Activated CD4-positive, alpha-beta T cell treated with anti-CD3 and anti-CD28 coated beads for 1 hour (primary cell): ENCODE data around the gene LRRC59.

ENCODE experiments used
- DNase-seq: peaks from one replicate; pipeline ENCODE4 v3.0.0-alpha.2; 2020

Gene LRRC59

DNA sequence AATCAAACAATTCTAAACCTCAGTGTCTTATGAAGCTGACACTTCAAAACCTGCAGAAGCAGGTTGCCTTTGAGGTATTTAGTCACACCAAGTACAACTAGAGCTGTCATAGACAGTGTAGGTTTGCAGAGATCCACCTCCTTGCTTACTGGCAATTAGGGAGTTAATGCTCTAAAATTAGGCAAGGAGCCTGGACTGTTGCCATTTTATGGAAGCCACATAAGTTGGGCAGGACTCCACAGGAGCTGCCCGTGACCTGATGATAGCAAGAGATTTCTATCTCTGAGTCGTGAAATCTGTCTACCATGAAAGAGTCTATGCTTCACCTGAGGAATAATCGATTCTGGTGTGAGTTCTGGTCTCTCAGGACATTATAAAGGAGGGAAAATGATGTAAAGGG is 15.4 kb downstream of the LRRC59 start:
- DNase-seq = no peak

DNA sequence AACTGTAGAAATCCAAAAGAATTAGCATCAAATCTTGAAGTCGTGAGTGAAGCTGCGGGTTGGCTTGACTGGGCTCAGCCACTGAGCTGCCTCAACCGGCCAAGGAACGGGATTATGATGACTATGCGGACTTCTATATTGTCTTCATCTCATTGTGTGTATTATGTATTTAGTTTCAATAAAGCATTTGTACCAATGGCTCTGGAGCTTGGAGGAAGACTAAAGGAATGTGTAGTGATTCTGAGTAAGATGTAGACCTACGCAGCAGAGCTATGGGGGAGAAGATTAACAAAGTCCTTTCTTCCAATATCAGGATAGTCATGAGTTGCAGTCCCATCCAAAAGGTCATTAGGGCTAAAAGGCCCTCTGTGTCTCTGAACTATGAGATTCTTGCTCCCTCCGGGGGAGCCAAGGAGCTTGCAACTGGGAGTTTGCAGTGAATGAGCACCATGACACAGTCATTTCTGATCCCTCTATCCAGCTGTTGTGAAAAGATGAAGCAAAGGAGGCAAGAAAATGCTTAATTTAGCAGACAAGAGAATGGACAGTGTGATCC is 16.0 kb downstream of the LRRC59 start:
- DNase-seq = no peak

DNA sequence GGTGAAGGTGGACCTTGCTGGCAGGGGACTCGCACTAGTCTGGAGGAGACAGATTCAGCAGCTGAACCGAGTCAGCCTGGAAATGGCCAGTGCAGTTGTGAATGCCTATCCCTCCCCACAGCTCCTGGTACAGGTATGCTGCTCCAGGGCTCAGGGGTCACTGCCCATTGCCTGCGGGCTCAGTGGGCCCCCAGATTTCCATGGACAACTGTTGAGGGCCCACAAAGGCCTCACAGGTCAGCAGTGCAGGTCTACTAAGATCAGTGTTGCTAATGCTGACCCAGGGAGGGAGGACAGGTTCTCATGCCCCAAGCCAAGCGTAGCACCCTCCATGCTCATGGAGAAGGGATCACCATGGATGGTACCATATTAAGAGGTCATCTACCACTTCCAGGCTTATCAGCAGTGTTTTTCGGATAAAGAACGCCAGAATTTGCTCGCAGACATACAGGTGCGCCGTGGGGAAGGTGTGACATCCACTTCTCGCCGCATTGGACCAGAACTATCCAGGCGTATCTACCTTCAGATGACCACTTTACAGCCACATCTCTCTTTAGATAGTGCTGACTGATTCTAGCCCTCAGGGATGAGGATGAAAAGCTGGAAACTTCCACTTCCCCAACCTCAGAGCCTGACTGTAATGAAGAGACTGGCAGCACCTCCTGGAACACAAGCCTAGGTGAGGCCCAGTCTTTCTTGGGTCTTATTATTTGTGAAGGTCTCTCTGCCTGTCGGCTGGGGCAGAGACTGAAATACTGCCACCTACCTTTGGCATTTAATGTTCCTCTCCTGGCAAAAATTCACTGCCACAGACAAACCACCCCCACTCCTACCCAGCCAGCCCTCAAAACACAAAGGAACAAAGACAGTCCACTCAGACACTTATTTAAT is 16.7 kb downstream of the LRRC59 start:
- no peak for DNase-seq

DNA sequence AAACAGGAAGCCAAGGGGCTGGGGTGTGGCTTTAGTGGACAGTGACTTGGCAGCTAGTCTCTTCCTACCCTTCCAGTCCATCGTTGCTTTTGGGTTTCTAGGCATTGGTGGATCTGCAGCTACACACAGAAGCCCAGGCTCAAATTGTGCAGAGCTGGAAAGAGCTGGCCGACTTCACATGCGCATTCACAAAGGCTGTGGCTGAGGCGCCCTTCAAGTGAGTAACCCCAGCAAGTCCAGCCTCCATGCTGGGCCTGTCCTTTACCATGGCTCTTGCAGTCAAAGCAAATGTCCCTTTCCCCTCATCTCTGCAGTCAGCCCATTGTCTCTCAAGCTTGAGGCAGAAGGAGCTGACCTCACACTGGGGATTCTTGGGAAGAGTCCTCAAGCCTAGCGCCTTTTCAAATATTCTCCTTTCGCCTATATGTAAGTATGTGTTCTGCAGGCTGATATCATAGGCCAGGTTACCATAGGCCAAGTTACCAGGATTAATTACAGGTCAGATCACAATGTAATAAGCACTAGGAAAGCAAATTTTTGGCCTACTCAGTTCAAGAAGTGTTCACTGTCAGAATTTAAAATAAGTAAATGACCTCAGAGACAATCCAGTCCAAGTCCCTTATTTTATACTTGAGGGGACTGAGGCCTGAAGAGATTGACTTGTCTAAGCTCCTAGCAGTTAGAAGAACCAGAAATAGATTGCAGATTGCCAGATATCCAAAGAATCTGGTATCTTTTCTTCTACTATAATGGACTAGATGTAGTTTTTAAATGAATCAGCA is 17.8 kb downstream of the LRRC59 start:
- DNase-seq = no peak

DNA sequence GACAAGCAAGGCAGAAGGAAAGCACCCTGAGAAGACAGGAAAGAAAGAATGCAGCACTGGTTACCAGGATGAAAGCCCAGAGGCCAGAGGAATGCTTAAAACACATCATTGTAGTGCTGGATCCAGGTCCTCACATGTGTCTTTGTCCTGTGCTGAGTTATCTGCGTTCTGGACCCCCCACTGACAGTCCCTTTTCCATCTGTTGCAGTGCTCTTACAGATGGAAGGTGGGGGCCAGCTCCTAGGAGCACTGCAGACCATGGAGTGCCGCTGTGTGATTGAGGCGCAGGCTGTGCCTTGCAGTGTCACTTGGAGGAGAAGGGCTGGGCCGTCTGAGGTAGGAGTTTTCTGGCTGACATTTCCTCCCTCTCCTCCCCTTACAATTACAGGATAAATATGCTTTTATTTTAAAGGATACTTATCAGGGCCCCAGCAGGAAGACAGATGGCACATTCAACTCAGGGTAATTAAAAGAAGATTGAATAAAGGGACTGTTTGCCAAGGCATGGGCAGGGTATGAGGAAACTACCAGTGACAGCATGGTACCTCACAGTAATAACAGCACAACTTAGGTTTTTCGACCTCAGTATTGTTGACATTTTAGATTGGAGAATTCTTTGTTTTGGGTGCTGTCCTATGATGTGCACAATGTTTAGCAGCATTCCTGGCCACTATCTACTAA is 21.3 kb downstream of the LRRC59 start:
- no peak for DNase-seq

DNA sequence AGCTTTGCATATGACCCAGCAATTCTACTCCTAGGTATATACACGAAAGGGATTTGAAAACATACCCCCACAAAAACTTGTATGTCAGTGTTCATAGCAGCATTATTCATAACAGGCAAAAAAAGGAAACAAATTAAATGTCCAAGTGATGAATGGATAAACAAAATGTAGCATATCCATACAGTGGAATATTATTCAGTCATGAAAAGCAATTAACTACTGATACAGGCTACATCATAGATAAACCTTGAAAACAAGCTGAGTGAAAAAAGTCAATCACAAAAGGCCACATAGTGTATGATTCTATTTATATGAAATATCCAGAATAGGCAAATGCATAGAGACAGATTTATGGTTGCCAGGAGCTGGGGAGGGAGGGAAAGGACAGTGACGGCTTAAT is 23.6 kb downstream of the LRRC59 start:
- DNase-seq = no peak

DNA sequence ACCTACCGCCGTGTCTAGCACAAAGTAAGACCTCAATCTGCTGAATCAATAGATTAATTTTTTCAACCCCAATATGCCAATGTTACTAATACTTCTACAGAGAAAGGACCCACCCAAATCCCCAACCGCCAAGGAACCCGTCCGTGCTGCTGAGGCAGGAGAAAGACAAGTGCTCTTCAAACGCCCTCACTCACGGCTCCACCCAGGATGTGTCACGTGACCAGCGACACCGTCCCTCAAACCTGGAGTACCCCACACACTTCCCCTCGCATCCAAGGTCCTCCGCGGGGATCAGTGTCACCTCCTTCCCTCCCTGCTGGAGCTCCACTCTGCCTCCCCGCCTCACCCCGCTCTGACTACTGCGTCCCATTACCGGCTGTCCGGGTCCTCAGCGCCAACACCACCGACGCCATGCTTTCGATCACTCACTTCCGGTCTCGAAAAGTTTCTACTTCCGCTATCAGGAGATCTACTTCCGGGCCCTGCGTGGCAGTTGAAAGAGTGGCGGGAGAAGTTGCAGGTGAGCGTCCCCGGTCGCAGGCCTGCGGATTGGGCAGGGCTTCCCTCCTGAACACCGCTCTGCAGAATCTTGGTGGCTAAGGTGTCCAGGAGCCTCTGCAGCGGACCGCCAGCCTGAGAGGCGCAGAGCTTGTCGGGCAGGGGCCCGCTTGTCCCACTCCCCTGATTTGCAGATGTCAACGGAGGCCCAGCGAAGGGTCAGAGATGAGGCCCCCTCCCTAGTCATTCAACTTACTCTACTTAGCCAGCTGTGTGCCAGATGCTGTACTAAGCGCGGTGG is 24.4 kb downstream of the LRRC59 start, which contains the start of the genes EME1 and MRPL27:
TSS of gene EME1 (plus strand) at position 472 of the 799 bp plus-strand sequence. CDS start 1,980 bp downstream, outside the sequence.
TSS of gene MRPL27 (minus strand) at position 427 of the 799 bp plus-strand sequence. CDS start at position 413, 14 bp downstream.
- peak; percentile 78 for DNase-seq

DNA sequence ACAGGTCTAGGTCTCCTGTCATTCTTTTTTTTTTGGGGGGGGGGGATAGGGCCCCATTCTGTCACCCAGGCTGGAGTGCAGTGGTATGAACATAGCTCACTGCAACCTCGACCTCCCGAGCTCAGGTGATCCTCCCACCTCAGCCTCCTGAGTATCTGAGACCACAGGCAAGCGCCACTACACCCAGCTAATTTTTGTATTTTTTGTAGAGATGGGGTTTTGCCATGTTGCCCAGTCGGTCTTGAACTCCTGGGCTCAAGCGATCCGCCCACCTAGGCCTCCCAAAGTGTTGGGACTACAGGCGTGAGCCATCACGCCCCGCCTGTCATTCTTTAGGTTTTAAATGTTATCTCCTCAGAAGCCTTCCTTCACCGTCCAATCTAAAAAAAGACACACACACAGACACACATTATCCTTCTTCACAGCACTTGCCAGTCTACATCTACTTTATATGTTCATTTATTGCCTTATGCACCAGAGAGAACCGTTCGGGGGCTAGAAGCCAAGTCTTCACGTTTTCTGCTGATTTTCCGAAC is 25.0 kb downstream of the LRRC59 start:
- DNase-seq = no peak

DNA sequence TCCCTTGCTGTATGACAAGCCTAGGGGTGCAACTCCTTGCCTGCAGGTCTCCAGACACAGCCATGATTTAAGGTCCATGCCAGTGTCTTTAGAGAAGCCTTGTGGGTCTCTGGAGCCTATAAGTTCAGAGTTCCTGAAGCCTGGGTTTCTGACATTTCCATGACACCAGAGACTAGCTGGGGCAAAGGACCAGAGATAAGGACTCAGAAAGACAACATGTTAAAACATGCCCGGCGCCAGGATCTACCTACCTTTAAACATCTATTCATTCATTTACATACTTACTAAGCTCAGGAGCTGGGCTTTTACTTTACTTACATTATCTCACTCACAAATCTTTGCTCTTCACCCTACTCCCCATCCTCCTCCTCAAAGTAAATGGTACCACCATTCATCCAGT is 25.8 kb downstream of the LRRC59 start:
- DNase-seq = no peak

DNA sequence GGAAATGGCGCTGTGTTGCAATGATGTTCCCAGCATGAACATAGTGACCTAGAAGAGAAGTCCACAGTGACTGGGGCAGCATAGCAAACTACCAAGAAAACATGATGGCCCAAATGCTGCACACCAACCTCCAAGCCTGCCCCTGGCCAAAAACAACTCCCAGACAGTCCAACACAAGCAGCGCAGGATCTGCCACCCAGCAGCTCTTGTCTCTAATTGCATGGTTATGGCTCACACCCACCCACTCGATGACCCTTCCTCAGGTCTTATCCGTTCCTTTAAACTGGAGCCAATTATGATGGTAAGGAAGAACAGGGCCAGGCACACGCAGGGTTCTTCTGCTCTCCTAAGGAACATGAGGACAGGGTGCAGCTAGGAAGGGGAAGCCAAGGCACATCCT is 27.3 kb downstream of the LRRC59 start:
- no peak for DNase-seq

DNA sequence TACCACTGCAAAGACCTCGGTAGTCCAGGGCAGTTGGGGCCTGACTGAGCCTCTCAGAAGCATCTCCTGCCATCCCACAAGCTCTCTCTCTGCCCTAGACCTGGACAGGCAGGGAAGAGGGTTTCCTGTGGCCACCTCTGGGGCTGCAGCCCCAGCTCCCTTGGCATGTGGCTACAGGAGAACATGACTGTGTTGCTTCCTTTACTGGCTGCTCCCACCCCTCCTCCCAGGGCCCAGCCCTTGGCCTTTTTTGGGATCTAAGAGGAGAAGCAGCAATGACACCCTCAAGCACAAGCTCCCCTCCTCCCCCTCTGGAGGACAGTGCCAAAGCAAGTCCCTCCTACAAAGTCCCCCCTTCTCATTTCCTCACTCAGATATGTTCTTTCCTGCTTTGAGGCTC is 29.9 kb downstream of the LRRC59 start:
- no peak for DNase-seq

DNA sequence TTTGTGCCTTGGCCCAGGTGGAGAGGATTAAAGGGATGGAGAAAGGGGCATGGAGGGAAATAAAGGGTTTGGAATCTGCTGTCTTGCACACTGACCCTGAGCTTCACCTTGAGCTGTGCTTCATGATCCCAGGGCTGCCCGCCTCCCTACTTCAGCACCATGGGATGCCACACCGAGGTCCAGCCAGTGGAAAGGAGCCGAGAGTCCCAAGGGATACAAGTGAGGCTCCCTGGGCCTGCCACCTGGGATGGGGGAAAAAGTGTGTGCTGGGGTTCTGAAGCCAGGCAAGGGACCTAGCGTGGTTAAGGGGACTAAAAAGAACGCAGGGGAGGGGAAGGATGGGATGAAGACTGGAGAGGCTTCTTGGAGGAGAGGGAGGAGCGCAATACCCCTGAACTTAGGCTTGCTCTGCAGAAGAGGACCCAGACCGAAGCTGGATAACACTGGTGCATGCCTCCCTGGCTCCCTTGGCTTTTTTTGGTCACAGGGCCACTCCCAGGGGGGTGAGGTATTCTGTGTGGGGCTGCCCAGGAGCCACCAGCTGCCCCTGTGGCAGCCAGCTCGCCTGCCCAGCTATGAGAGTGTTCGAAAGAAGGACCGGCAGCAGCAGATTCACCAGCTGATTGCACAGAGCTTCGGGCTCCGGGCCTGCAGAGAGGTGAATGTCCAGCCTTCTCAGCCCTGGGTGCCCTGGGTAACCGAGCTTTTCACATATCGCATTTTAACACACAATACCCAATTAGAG is 31.5 kb downstream of the LRRC59 start:
- no peak for DNase-seq

DNA sequence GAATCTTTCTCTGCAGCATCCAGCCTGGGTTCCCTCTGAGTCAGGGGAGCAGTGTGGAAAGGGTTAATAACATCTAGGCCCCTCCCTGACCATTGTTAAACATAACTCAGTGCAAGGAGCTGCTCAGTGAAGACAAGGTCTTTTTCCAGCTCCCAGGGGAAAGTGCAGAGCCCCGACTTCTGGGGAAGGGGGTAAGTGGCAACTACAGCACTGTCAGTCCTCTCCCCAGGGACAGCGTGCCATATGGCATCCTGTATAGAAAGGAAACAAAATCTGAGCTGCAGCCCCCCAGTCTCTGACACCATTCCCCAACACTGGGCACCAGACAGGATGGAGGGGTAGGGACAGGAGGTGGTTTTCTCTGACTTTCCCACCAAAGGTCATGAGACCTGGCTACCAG is 32.2 kb downstream of the LRRC59 start:
- DNase-seq = no peak

DNA sequence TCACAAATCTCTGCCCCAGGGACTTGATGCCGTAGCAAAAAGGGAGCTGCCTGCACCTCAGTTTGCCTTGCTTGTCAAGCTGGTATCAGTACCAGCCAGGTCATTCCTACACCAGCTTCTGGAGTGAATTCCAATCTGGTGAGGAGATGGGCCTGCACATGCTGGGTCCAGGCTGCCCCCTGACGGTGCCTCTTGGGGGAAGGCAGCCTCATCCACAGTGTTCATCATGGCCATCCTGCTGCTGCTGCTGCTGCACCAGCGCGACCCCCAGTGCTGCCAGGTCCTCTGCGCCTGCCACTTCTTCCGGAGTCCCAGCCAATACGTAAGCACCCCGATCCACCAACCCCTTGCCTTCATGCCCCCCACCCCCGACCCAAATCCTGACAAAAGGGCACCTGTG is 32.6 kb downstream of the LRRC59 start:
- no peak for DNase-seq

DNA sequence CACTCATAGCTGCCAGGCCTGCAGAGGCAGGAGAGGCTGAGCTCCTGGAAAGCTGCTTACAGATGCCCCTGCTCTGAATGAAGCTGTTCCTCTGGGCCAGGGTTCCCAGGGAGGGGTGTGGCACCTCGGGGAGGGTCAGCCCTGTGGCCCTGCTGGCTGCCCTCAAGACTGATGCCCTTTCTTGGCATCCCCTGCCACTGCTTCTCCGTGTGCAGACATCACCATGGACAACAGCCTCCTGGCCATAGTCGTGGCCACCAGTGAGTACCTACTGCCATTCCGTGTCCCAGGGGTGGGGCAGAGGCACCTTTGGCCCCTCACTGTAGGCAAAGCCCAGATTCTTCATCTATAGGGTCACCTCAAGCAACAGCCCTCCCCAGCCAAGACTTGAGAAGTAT is 33.3 kb downstream of the LRRC59 start:
- DNase-seq = no peak

DNA sequence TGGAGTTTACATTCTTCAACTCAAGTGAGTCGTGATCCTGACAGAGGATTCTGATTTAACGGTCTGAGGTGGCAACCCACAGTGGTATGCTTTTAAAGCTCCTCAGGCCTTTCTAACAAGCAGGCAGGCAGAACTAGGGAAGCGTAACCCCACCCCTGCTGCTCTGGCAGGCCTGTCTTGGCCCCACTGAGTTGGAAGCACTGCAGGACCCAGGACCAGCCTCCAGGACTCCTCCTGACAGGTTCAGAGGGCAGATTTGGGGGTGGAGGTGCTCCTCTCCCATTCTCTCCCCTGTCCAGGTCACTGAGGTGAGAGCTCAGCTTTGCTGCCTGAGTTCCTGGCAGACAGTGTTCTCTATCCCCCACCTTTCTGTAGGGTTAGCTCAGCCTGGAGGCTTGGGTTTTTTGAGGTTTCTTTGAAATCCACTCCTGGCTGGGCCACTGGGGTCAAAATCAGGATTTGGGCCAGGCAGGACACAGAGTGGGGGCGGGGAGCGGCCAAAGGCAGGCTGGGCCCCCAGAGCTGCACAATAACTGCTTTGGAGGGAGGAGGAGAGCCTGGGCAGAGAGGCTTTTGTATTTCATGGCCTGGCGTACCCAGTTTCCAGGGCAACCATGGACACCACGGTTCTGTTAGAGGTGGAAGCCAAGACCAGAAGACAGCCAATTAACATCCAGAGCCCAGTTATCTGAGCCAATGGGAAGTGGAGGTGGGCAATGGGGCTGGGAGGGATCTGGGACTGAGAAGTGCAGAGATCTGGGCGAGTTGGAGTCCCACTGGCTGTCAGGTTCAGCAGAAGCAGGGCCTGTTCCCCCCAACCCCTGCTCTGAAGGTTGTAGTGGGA is 33.9 kb downstream of the LRRC59 start:
- no peak for DNase-seq

DNA sequence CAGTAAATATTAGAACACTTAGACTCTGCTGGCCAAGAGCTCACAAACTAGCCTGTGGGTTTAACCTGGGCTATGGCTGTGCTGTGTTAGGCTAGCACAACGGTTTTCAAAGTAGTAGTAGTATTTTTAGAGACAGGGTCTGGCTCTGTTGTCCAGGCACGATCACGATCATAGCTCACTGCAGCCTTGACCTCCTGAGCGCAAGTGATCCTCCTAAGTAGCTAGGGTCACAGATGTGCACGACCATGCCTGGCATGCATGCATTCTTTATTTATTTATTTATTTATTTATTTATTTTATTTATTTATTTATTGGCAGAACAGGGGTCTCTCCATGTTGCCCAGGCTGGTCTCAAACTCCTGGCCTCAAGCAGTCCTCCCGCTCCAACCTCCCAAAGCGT is 34.7 kb downstream of the LRRC59 start:
- no peak for DNase-seq

DNA sequence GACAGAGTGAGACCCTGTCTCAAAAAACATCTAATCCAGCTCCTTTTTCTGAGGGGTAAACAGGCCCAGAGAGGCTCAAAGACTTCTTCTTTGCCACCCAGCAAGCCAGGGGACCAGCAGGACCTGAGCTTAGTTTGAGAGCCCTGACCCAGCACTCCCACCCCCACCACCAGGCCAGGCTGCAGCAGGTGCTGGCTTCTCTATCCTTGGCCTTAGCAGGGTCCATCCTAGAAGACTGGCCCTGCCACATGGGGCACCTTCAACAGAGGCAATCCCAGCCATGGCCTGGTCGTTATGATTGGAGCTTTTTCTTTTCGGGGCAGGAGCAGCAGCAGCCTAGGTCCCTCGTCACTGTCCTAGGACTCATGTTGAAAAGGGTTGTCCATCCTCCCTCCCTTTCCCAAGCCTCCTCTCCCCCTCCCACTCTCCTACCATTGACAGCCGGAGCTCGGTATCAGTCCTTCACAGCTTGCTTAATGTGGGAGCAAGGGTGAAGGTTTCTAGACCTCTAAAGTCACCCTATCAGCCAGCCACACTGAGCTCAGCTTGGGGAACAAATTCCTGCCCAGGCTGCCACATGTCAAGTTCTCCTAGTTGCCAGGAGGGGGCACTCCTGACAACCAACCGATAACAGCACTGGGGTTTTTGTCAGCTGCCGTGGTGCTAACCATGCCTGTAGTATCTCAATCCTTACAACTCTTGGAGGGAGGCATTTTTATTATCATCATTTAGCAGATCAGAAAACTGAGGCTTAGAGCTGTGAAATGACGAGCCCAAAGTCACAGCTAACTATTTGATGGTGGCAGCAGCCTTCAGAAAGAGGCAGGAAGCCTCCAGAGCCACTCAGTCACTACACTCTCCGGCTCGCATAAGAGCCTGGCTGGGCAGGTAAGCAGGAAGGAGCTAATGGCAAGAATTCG is 35.5 kb downstream of the LRRC59 start:
- peak; percentile 38 for DNase-seq
